GM21723 (cell line): ENCODE measurements around the gene MTFR2.

Experiments used
- ATAC-seq: cut with Tn5 transposase; IDR thresholded peaks from one replicate; pipeline ENCODE4 v1.9.1; 2021; ENCODE audit warnings: mild to moderate bottlenecking, moderate library complexity; ENCODE audit not compliant: unreplicated experiment

MTFR2 gene

GRCh38 chr6:136189104-136189503, 61.0 kb downstream of the MTFR2 start:
- no peak for ATAC-seq

GRCh38 chr6:136188486-136188885, 61.6 kb downstream of the MTFR2 start:
- ATAC-seq, result no peak

- no peak for ATAC-seq
These were observed 63.7 kb downstream of the MTFR2 start for GRCh38 chr6:136186363-136186762.

GRCh38 chr6:136184738-136185137, 65.4 kb downstream of the MTFR2 start:
- no peak for ATAC-seq

GRCh38 chr6:136181861-136182260, 68.2 kb downstream of the MTFR2 start:
- ATAC-seq, result no peak

GRCh38 chr6:136181512-136181833, 68.6 kb downstream of the MTFR2 start:
- ATAC-seq, result no peak
